Limb (tissue), 2 donors: ENCODE results near the gene CYTIP.
A peak's percentile ranks its signal among the peaks of the same experiment; 100 is the strongest.

Source experiments
- DNase-seq, 2 donors: peaks; one replicate each; pipeline ENCODE4 v3.0.0-alpha.2; 2016; ENCODE audit errors: extremely low spot score in 2 of 2

The CYTIP gene

DNA sequence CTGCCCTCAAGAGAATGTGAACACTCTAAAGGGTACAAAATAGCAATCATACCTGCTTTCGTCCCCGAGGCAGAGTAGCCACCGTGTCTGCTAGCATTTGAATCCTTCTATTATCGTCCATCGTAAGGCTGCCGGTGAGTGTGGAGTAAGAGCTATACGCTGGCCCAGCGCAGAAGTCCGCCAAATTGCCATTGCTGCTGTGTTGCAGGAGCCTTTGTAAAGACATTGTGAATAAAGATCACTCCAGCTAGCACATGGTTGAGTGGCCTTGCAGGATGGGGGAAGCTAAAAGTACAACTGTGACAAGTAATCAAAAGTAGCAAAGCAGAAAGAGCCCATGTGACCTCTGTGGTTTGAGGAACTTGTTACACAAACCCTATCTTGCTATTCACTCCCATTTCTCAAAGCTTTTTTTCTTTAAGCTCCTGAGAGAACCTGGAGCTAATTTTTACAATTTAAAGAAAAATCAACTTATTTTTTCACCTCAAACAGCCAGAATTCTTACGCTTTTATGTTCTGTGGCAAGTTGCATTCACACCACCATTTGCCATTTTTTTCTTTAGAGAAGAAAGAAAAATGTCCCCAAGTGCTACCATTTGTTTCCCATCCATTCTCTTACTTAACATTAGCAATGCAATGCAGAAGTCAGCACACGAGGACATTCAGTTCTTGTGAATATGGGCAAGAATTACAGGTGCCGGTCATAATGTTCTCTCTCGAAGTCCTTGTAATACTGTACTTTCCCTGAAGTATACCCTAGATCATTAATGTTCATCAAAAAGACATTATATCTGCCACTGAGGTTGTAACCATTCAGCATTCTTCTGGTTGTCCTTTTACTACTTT is at the start of gene CYTIP:
Gene CYTIP (minus strand): TSS at position 295 of the 846 bp plus-strand sequence. CDS start 69 bp downstream, at position 226.
- DNase-seq, result no peak

DNA sequence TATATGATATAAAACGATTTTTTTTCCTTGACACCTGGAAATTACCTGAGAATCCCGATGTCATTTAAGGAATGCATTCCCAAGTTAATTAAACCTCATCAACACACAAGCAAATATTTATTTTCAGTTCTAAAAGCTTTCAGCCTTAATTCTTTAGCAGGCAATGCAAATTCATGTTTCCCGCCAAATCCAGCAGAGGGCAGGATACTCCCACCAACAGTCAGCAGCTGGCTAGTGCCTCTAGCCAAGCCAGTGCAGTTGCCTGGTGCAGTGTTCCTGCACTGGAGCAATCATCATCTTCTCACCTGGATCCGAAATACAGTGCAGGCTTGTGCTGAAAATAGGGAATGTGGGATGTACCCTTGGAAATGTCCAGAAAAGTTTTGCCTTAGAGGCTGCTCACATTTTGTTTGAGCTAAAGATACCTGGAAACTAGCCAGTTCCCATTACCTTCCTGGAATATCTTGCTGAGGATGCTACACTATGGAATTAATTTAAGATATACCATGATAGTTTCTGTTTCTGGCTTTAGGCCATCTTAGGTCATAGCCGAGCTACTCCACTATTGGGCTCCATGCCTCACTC is 48.4 kb upstream of the CYTIP start:
- peak; percentile 69 to 75 for DNase-seq

DNA sequence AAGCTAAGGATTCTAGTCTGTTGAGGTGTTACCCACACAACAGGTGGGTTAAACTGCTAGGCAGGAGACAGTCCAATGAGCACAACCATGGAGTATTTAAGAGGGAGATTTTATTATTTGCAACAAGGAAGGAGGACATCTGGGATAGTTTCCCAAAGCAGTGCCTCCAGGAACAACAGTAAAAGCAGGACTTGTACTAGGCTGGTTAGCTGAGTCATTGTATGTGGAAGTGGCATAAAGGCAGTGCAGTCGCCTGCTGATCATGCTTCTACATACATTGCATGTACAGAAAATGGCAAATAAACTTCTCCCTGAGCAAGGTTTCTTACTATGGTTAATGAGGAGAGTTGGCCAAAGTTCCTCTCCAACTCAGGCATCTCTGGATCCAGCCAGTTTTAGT is 46.1 kb upstream of the CYTIP start:
- DNase-seq, result no peak

DNA sequence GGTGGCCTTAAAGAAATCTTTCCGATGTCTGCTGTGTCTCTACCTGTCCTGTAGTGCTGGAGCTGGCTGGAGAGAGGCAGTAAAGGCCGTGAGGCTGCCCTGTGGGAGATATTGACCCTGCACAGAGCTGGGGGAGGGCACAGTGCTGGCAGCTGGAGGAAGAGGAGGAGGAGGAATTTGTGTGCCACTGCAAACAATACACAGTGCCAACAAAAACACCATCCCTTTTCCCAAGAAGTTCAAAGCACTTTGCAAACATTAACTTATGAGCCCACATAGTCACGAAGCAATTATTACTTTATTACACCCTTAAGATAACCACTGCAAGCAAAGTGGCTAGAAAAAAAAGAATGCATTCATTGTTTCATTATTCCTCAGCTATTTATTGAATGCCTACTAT is 45.0 kb upstream of the CYTIP start:
- DNase-seq, result no peak

GRCh38 chr2:157487747-157488146 is 43.9 kb upstream of the CYTIP start:
- DNase-seq, result no peak

DNA sequence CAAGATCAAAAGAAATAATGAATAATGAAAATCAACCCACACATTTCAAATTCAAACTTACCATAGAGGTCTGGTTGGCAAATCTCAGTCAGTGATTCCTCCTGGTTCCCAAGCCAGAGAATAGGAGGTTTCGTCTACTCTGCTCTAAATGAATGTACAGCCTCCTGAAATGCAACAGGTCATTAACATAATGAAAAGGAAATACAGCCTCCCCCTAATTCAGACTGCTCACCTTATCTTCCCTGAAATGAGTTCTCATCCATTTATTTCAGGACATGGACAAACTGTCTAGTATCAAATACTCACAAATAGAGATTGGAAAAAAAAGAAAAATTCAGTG is 43.4 kb upstream of the CYTIP start:
- no peak for DNase-seq

- no peak for DNase-seq
Measured at GRCh38 chr2:157486596-157487270, 42.8 kb upstream of the CYTIP start.

GRCh38 chr2:157480182-157480961 is 36.5 kb upstream of the CYTIP start:
- DNase-seq, result no peak

DNA sequence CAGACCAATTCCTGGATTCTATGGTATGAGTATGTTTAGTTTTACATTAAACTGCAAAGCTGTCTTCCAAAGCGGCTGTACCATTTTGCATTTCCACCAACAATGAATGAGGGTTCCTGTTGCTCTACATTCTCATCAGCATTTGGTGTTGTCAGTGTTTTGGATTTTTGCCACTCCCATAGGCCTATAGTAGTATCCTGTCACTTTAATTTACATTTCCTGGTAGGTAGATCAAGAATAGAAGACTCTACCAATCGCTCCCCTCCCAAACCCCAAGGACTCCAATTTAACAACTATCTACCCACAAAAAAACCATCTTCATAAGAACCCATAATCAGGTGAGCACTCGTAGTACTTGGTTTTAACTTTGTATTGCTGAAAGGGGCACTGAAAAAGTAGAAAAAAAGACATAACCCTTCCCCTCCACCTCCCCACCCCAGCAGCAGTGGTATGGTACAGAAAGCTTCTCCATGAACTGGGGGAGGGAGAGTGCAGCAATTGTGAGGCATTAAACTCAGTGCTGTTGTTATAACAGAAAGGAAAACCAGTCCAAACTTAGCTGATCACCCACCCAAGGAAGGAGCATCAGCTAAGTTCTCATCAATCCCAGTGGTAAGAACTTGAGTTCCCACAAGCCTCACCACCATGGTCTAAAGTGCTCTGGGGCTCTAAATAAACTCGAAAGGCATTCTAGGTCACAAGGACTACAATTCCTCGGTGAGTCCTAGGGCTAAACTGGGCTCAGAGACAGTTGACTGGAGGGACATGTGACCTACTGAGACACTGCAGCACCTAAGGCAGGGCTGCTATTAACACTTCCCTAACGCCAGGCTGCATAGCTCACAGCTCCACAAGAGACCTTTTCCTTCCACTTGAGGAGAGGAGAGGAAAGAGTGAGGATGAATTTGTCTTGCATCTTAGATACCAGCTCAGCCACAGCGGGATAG is 35.5 kb upstream of the CYTIP start:
- no peak for DNase-seq

GRCh38 chr2:157477919-157478318 is 34.0 kb upstream of the CYTIP start:
- DNase-seq, result no peak

DNA sequence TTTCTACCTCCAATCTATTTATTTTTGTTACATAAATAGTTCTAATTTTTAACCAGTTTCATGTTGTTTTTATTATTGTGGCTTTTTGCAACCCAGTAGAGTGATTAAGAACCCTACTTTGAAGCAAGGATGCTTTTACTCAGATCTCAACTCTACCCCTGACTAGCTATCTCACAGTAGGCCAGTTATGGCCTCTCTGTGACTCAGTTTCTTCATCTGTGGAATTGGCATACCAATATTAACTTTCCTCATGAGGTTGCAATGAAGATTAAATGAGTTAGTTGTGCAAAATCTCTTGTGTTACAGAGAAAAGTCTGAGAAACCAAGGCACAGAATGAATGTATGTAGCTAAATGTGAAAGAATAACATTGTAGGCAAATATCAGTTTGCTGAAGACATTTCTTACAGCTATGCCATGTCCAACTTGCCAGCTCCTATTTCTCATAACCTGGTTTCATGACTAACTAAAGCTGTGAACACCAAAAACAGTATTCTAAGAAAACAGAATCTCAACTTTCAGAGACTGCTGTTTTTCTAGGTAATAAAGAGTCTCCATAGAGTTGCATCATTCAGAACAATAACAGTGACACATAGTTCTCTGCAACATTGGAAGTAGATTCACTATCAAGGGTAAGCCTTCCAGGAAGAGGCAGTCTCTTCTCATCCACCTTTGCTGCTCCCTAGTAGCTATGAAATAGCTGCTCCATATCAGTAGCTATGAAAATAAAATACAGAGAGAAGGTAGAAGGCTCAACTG is 33.2 kb upstream of the CYTIP start:
- no peak for DNase-seq

DNA sequence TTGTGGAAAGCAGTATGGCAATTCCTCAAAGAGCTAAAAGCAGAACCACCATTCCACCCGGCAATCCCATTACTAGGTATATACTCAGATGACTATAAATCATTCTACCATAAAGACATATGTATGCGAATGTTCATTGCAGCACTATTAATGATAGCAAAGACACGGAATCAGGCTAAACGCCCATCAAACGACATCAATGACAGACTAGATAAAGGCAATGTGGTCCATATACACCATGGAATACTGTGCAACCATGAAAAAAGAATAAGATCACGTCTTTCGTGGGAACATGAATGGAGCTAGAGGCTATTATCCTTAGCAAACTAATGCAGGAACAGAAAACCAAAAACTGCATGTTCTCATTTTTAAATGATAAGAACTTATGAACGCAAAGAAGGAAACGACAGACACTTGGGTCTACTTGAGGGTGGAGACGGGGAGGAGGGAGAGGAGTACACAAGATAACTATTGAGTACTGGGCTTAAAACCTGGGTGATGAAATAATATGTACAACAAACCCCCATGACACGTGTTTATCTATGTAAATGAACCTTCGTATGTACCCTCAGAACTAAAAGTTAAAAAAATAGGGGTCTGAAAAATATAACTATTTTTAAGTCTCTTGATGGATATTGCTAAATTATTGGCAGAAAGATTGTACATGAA is 32.0 kb upstream of the CYTIP start:
- no peak for DNase-seq

GRCh38 chr2:157473581-157473980 is 29.7 kb upstream of the CYTIP start:
- no peak for DNase-seq

GRCh38 chr2:157471078-157471477 is 27.2 kb upstream of the CYTIP start:
- DNase-seq, result no peak

- DNase-seq, result no peak
Measured at GRCh38 chr2:157470321-157470720, 26.4 kb upstream of the CYTIP start.

GRCh38 chr2:157469726-157470125 is 25.8 kb upstream of the CYTIP start:
- no peak for DNase-seq

DNA sequence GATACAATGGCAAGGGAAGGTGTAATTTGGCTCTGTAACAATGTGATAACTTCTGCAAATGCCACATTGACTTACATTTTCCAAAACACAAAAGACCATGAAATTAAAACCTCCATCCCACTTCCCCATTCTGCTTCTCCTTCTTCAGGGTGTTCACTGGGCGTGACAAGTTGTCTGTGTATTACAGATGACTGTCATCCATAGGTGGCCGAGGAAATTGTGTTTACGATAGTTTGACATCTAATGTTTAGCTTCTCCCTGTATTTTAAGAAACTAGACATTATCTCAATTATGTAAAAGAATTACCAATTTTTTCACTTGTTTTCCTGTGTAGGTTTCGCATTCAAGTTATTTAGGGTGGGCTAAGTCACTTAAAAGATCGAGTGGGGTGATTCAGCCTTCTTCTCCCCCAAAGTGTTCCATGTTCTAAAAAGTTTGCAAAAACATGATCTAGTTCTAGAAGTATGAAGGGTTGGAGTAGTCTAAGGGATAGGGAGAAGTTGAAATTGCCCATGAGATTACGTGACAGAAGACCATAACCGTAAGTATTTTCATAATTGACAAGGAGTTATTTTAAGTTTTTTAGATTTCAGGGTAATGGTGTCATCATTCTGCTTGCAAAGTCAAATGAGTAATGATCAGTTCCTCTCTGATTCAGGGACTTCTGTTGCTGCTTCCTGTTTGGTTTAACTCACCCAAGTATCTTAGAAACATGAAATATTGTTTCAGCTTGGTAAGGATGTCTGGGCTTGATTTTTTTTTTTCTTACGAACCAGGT is 25.2 kb upstream of the CYTIP start:
- DNase-seq, result no peak

- DNase-seq, result no peak
Measured at GRCh38 chr2:157466764-157467163, 22.9 kb upstream of the CYTIP start.

GRCh38 chr2:157465554-157465953 is 21.7 kb upstream of the CYTIP start:
- DNase-seq, result no peak
